Measurements from ENCODE around the gene CALML3.

Gene CALML3

GRCh38 chr10:5491477-5491876, 33.3 kb upstream of the CALML3 start:
- no peak for DNase-seq (ENCODE audit: low read depth)

- no peak for DNase-seq (ENCODE audit: low read depth)
Measured at GRCh38 chr10:5492322-5492855, 32.4 kb upstream of the CALML3 start.

- DNase-seq (ENCODE audit: low read depth) = no peak
Measured at GRCh38 chr10:5492929-5493576, 31.7 kb upstream of the CALML3 start.

- no peak for DNase-seq (ENCODE audit: low read depth)
Measured at GRCh38 chr10:5493691-5494090, 31.1 kb upstream of the CALML3 start.

GRCh38 chr10:5494611-5495010, 30.1 kb upstream of the CALML3 start:
- no peak for DNase-seq (ENCODE audit: low read depth)

GRCh38 chr10:5496261-5497250, 28.2 kb upstream of the CALML3 start:
- no peak for DNase-seq (ENCODE audit: low read depth)

GRCh38 chr10:5497289-5497688, 27.5 kb upstream of the CALML3 start:
- DNase-seq (ENCODE audit: low read depth) = no peak

GRCh38 chr10:5497948-5498730, 26.6 kb upstream of the CALML3 start:
- no peak for DNase-seq (ENCODE audit: low read depth)

GRCh38 chr10:5498791-5499492, 25.8 kb upstream of the CALML3 start:
- no peak for DNase-seq (ENCODE audit: low read depth)

- DNase-seq (ENCODE audit: low read depth) = no peak
Measured at GRCh38 chr10:5499493-5500140, 25.1 kb upstream of the CALML3 start, which contains the start of gene CALML5. CALML5 (minus strand) TSS chr10:5499570; CDS start chr10:5499438, 132 bp downstream.

- DNase-seq (ENCODE audit: low read depth) = no peak
Measured at GRCh38 chr10:5500162-5500670, 24.5 kb upstream of the CALML3 start.

- DNase-seq (ENCODE audit: low read depth) = no peak
Measured at GRCh38 chr10:5500910-5501309, 23.9 kb upstream of the CALML3 start.

GRCh38 chr10:5502061-5502521, 22.7 kb upstream of the CALML3 start:
- DNase-seq (ENCODE audit: low read depth) = no peak

GRCh38 chr10:5502571-5503476, 21.9 kb upstream of the CALML3 start:
- no peak for DNase-seq (ENCODE audit: low read depth)

GRCh38 chr10:5503477-5503835, 21.3 kb upstream of the CALML3 start:
- no peak for DNase-seq (ENCODE audit: low read depth)

- DNase-seq (ENCODE audit: low read depth) = no peak
Measured at GRCh38 chr10:5504146-5505072, 20.4 kb upstream of the CALML3 start.

GRCh38 chr10:5506246-5506645, 18.5 kb upstream of the CALML3 start:
- DNase-seq (ENCODE audit: low read depth) = no peak
